Activated T-cell treated with anti-CD3 and anti-CD28 coated beads for 4 hours (primary cell): ENCODE data around the gene C16orf95.

Source experiments
- DNase-seq: peaks from one replicate; pipeline ENCODE4 v3.0.0-alpha.2; 2020

The C16orf95 gene

GRCh38 chr16:87330646-87331045 is 13.5 kb upstream of the C16orf95 start:
- no peak for DNase-seq

DNA sequence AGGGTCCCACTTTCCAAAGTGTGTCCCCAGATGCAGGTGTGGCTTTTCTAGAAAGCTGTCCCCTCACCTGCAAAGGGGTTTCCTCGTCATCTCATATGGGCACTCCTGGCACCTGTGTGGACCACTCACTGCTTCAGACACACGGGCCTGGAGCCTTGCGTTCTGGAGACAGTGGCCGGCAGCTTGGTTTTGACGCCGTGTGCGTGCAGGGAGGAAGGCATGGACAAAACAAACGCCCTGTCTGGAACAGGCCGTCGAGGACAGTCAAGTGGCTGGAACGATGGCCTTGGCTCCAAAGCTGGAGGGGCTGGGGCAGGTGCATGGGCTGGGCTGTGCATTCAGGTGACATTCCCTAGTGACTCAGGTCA is 13.0 kb upstream of the C16orf95 start:
- DNase-seq = no peak

- DNase-seq = no peak
Measured at GRCh38 chr16:87329436-87330256, 12.5 kb upstream of the C16orf95 start.

GRCh38 chr16:87328846-87329245 is 11.7 kb upstream of the C16orf95 start:
- no peak for DNase-seq

DNA sequence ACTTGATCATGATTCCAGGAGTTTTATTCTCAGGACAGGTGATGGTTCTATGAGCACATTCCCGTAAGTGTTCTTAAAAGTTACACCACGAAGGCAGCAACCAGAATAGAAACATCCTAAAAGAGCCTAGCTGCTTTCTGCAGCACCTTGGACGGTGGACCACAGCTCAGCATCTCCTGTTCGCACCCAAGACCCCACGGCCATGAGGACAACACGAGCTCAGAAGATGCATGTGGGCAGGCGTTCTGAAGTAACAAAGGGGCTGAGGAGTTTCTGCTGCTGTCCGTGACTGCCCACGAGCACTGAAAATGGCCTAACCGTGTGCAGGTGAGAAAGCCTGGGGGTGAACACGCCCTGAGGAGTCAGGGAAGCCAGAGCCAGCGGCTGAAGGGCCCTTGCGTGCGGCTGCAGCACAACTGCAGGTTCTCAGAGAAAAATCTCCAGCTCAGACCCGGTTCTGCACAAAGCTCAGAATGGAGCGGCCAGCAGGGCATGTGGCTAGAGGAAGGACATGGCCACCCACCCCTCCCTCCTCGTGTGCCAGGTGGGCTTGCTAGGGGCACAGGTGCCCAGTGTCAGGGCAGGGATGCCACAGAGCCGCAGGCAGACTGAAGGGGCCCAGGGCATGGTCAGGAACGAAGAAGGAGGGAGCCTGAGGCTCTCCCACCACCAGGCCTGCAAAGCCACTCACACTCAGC is 10.8 kb upstream of the C16orf95 start:
- no peak for DNase-seq

DNA sequence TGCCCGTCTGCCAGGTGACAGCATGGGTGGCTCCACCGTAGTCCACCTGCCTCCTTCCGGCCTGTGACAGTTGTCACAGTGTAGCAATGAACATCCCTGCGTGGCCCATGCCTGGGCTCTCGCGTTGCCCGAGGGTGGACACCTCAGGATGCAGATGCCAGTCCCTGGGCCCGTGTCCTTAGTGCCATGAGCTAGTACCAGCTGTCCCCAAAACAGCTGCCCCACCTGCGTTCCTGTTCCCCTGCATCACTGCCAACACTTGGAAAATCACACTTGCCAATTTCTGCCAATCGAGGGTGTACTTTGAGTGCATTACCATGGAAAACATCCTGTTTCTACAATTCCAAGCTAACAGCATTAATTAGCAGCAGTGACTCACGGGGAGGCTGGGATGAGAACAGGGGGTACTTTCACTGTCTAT is 9.0 kb upstream of the C16orf95 start:
- no peak for DNase-seq

DNA sequence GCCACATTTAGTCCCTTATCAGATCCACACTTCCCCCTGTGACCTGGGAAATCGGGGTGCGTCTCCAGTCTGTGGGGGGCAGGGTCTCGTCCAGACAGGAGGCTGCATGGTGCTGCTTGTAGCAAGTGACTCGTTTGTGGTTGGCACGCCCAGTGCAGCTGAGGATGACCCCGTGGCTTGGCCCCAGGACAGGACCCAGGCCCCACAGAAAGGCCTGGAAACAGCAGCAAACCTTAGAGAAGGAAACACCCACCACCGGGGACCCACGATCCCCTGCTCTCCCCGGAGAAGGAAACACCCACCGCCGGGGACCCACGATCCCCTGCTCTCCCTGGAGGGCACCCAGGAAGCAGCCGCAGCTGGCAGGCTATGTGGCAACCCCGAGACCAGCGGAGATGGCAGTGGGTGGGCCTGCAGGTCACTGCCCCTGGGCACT is 8.2 kb upstream of the C16orf95 start:
- DNase-seq = no peak

DNA sequence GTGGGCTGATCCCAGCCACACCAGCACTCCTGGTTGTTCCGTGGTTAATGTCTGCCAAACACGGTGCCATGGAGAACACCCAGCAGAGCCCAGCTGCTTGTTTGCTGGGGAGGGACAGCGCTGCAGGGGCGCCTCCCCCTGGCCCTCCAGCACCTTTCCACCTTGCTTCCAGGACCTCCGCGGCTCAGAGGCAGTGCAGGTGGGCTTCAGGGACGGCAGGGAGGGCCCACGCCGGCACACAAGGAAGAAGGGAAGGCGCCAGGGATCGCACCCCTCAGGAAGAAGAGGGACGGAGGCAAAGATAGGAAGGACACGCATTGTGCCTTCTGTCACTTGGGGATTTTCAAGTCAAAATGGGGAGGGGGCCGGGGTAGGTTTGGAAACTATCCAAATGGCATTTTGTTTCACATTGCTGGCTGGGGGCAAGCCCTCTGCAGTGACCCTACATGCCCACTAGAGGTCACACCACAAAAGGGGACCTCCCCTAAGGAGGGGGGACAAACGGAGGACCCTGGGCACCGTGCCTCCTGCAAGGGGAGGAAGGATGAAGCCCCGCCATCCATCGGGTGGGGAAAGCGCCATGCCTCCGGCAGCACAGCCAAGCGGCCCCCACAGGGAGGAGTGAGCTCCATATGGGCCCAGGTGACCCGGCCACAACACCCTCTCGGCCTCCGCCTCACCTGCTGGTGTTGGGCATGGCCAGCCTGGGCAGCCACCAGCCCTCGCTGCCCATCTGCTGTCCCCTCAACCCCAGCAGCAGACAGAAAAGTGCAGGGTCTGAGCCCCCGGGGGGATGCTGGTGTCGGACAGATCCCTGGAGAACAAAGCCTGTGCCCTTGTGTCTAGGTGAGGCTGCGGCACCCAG is 7.5 kb upstream of the C16orf95 start:
- DNase-seq = peak; percentile 25

- DNase-seq = no peak
Measured at GRCh38 chr16:87323727-87324410, 6.7 kb upstream of the C16orf95 start.

GRCh38 chr16:87322833-87323726 is 5.9 kb upstream of the C16orf95 start:
- no peak for DNase-seq

DNA sequence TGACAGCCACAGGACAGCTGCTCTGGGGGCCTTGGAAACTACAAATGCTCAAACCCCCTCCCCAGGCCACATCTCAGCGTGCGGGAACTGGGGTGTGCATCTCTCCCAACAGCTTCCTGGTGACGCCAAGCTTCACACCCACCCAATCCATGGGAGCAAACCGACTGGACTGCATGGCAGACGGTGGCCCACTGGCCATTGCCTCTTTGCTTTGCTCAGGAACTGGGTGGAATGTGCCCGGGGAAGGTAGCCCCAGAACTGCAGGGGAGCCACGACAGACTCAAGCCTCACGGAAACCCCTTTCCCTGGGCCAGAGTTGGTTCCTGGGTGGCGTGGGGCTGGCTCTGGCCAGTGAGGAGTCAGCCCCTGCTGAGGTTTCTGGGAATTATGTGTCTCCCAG is 5.2 kb upstream of the C16orf95 start:
- DNase-seq = no peak

- no peak for DNase-seq
Measured at GRCh38 chr16:87321336-87322107, 4.3 kb upstream of the C16orf95 start.

- no peak for DNase-seq
Measured at GRCh38 chr16:87320510-87321227, 3.5 kb upstream of the C16orf95 start.

DNA sequence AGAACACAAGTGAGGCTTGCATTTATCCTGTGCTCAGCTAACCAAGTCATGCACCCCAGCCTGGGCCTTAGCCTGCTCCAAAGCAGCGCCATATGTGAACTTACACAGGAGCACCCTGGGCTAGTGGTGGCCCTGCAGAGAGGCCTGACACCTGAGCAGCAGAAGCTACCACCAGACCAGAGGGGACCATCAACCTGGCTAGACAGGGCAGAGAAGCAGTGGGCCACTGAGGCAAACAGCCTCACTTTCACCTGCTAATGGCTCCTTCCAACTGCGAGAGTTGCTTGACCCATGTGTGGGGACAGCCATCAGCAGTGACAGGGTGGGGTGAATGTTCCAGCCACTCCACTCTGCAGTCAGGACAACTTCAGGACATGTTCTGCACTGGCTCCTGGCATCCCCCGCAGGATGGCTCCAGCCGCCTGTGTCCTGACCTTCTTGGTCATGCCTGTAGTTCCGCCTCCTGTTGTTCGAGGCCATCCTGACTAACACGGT is 2.9 kb upstream of the C16orf95 start:
- DNase-seq = no peak

GRCh38 chr16:87319011-87319410 is 1.8 kb upstream of the C16orf95 start:
- DNase-seq = no peak

GRCh38 chr16:87317750-87318644 is 805 bp upstream of the C16orf95 start:
- DNase-seq = no peak

GRCh38 chr16:87316450-87316922 is 706 bp downstream of the C16orf95 start:
- DNase-seq = no peak

- no peak for DNase-seq
Measured at GRCh38 chr16:87314990-87315420, 2.2 kb downstream of the C16orf95 start.

GRCh38 chr16:87312008-87312407 is 5.2 kb downstream of the C16orf95 start:
- no peak for DNase-seq
